ENCODE measurements around the gene LEF1. TPM values are rescaled to one million over a fixed set of nuclear protein-coding genes. Genes with fewer than 3 reads are reported as not detected.

Gene LEF1
- total RNA-seq, 1 donor from 2014 or later, result 13.7 TPM

Other genes starting within 250 kb of the LEF1 start
- 8.8 TPM for gene CYP2U1, start 237.4 kb downstream of the LEF1 start, total RNA-seq
- 70.7 TPM for gene HADH, start 179.0 kb downstream of the LEF1 start, total RNA-seq